Heart right ventricle (tissue), 16 donors: ENCODE data around the gene GSTK1. TPM values are rescaled to one million over a fixed set of nuclear protein-coding genes. Genes with fewer than 3 reads are reported as not detected.

Source experiments
- ATAC-seq, 8 donors: fragments of 200-7000 bp; cut with Tn5 transposase; one replicate each; pipeline ENCODE4 v1.9.1; 2020; ENCODE audit warnings: mild to moderate bottlenecking in 8 of 8, moderate library complexity in 8 of 8, moderate number of reproducible peaks in 1 of 8
- DNase-seq, 2 donors: peaks; one replicate each; pipeline ENCODE4 v3.0.0-alpha.2; 2020
- H3K27ac ChIP-seq, 10 donors: fragments of 200-600 bp; sonication (generic) in 2 of 10; one replicate each; pipeline versions ENCODE4 v1.5.0 to v1.8.0; 2020 to 2022; ENCODE audit warnings: mild to moderate bottlenecking in 3 of 10
- H3K27me3 ChIP-seq, 7 donors: fragments of 200-600 bp; one replicate each; pipeline ENCODE4 v1.8.0; 2021 to 2022; ENCODE audit warnings: mild to moderate bottlenecking in 2 of 7
- H3K36me3 ChIP-seq, 9 donors: fragments of 200-600 bp; sonication (generic) in 1 of 9; one replicate each; pipeline versions ENCODE4 v1.5.0 to v1.8.0; 2020 to 2022; ENCODE audit warnings: mild to moderate bottlenecking in 2 of 9
- H3K4me1 ChIP-seq, 9 donors: fragments of 200-600 bp; sonication (generic) in 1 of 9; one replicate each; pipeline versions ENCODE4 v1.5.0 to v1.8.0; 2020 to 2022; ENCODE audit warnings: mild to moderate bottlenecking in 4 of 9
- H3K4me3 ChIP-seq, 10 donors: fragments of 200-600 bp; sonication (generic) in 2 of 10; one replicate each; pipeline versions ENCODE4 v1.5.0 to v1.8.0; 2020 to 2022; ENCODE audit warnings: mild to moderate bottlenecking in 7 of 10, moderate library complexity in 2 of 10
- H3K9me3 ChIP-seq, 11 donors: fragments of 200-600 bp in 10 of 11; sonication (generic) in 2 of 11; one replicate each; pipeline versions ENCODE4 v1.5.0 to v1.8.0; 2013 to 2022; ENCODE audit warnings: mild to moderate bottlenecking in 2 of 11, control low read depth in 1 of 11, moderate library complexity in 1 of 11
- WGBS, 2 donors: extraction: QIAGEN DNeasy Blood & Tissue Kit; methylation state at CpG; one replicate each; pipeline ENCODE4 v1.1.7; 2013; ENCODE audit warnings: inconsistent platforms in 1 of 2; 5-methylcytosine and 5-hydroxymethylcytosine counted together
- intact Hi-C, 10 donors: fragments of 100-400 bp; cut with DNase I; formaldehyde crosslinking; loops; one replicate each; pipeline versions ENCODE4 v1.11.1 to v1.14.2; 2022
- polyA plus RNA-seq, 2 donors: library from polyadenylated mRNA; stranded (reverse); fragments of 200-250 nt; gene quantifications; one replicate each; pipeline ENCODE4 v1.2.3, GENCODE V29; 2013
- total RNA-seq, 10 donors: library from RNA; stranded (reverse); fragmentation: NEBNext Ultra II Directional in 3 of 10; extraction: Animal tissue kit (Norgen Biotek cat#: 25700) in 3 of 10; gene quantifications; one replicate each; pipeline versions ENCODE4 v1.2.1 to v1.2.4, GENCODE V29; 2021 to 2023
- TF ChIP-seq, protein P1 (sequence below), 9 donors: fragments of 200-600 bp; sonication (generic) in 2 of 9; IDR thresholded peaks; one replicate each; pipeline versions ENCODE4 v1.5.0 to v1.8.0; 2021 to 2022; ENCODE audit warnings: antibody characterized with exemption in 9 of 9, mild to moderate bottlenecking in 5 of 9, moderate library complexity in 1 of 9
- donor health status: Arrhythmogenic right ventricular cardiomyopathy.
- donor health status: ischemic (EF 13 %, LVEDD 7.1; RV severe dilation, severe dysfunction).
- donor health status: healthy with polysubstance abuse.
- donor health status: DM: no; HTN: yes; CAD: no.
- donor health status: DM: no; HTN: no; CAD: no.
- donor health status: ischemic (EF 25% LVEDD 6.9; RV normal size, moderate dysfunction).
- donor health status: ischemic (EF 25% LVEDD 5.7; RV mildly dilated, moderate dysfunction).
- donor health status: healthy.
- donor health status: DM: yes; HTN: yes; CAD: no.
- donor health status: Ischemic cardiomyopathy.
- donor health status: ischemic (EF 35%, LVEDD 5.7; RV mildly dilated, moderate dysfunction).
- donor health status: nonischemic (EF 11% LVEDD 7.7; RV severe dilation, severe dysfunction).
- donor health status: DM: yes; HTN: yes; CAD: no.
- donor health status: PGD.
- donor health status: ischemic (EF 29% LVEDD 5.4; RV normal size, mild dysfunction).
- donor health status: nonischemic (EF 23%, LVEDD 6.1; RV moderate dilation, normal function).

Gene GSTK1
- total and polyA plus RNA-seq, 12 donors, result 136 to 317 (median 269) TPM

GRCh38 chr7:143229054-143229790 is 34.0 kb upstream of the GSTK1 start:
- peaks cover 0 to 10% (median 0%) of the 10 kb centered on the region in 11 donors for H3K9me3 ChIP-seq
- peak in 5 of 8 donors; percentile 42 to 61 (median 52) for ATAC-seq
- peak in 1 of 2 donors; percentile 39 for DNase-seq
- intact Hi-C loops, result no loop called here
- 38 to 39% methylated on average over 9 of the region's 9 CpGs for WGBS, 2 donors
- no peaks in the 10 kb centered on the region for H3K36me3 ChIP-seq
- H3K27ac ChIP-seq, result peak overlapping the region in 5 of 10 donors; percentile 16 to 55 (median 33)
- H3K4me3 ChIP-seq, result no peak overlapping the region
- TF ChIP-seq, protein P1, sequence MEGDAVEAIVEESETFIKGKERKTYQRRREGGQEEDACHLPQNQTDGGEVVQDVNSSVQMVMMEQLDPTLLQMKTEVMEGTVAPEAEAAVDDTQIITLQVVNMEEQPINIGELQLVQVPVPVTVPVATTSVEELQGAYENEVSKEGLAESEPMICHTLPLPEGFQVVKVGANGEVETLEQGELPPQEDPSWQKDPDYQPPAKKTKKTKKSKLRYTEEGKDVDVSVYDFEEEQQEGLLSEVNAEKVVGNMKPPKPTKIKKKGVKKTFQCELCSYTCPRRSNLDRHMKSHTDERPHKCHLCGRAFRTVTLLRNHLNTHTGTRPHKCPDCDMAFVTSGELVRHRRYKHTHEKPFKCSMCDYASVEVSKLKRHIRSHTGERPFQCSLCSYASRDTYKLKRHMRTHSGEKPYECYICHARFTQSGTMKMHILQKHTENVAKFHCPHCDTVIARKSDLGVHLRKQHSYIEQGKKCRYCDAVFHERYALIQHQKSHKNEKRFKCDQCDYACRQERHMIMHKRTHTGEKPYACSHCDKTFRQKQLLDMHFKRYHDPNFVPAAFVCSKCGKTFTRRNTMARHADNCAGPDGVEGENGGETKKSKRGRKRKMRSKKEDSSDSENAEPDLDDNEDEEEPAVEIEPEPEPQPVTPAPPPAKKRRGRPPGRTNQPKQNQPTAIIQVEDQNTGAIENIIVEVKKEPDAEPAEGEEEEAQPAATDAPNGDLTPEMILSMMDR (IDR thresholded peaks at IDR 0.05), result no peak
- H3K4me1 ChIP-seq, result peaks cover 0 to 11% (median 0%) of the 10 kb centered on the region in 9 donors
- H3K27me3 ChIP-seq, result no peaks in the 10 kb centered on the region

DNA sequence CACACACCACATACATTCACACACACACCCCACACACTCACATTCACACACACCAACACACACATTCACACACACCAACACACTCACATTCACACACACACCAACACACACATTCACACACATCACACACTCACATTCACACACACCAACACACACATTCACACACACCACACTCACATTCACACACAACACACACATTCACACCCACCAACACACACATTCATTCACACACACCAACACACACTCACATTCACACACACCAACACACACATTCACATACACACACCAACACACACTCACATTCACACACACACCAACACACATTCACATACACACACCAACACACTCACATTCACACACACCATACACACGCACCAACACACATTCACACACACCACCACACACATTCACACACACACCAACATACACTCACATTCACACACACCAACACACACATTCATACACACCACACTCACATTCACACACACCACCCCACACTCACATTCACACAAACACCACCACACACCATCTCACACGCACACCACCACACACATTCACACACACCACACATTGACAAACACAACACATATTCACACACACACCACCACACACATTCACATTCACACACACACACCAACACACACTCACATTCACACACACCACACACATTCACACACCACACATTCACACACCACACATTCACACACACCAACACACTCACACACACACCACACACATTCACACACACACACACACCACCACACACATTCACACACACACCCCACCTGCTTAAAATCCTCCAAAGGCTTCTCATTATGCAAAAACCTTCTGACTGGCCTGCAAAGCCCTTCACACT is 32.4 kb upstream of the GSTK1 start:
- H3K9me3 ChIP-seq, result peaks cover 0 to 21% (median 2%) of the 10 kb centered on the region in 11 donors
- TF ChIP-seq, protein P1 (IDR thresholded peaks at IDR 0.05), result no peak
- ATAC-seq (peak in 1 of 8 donors; percentile 17), DNase-seq (no peak)
- H3K27ac ChIP-seq, result no peak overlapping the region
- no peaks in the 10 kb centered on the region for H3K36me3 ChIP-seq
- H3K27me3 ChIP-seq, result no peaks in the 10 kb centered on the region
- intact Hi-C loops, result no loop called here
- WGBS, 2 donors, result 98 to 99% methylated on average over 2 of the region's 2 CpGs
- peaks cover 0 to 16% (median 0%) of the 10 kb centered on the region in 9 donors for H3K4me1 ChIP-seq
- H3K4me3 ChIP-seq, result no peak overlapping the region

DNA sequence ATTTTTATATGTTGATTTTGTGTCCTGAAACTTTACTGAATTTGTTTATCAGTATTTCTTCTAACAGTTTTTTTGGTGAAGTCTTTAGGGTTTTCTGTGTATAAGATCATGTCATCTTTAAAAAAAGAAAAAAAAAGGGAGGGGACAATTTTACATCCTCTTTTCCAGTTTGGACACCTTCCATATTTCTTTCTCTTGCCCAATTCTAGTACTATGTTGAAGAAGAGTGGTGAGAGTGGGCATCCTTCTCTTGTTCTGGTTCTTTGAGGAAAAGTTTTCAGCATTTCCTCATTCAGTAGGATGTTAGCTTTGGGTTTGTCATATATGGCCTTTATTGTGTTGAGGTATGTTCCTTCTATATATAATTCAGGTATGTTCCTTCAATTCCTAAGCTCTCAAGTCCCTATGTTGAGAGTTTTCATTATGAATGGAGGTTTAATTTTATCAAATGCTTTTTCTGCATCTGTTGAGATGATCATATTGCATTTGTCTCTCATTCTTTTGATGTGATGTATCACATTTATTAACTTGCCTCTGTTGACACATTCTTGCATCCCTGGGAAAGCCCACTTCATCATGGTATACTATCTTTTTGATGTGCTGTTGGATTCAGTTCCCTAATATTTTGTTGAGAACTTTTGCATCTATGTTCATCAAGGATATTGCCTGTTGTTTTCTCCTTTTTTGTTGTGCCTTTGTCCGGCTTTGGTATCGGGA is 29.3 kb upstream of the GSTK1 start:
- DNase-seq (no peak), ATAC-seq (no peak)
- Histone ChIP-seq H3K4me3 (no peak overlapping the region), H3K9me3 (peaks cover 0 to 38% (median 15%) of the 10 kb centered on the region in 11 donors), H3K36me3 (no peaks in the 10 kb centered on the region), H3K27ac (no peak overlapping the region), H3K27me3 (no peaks in the 10 kb centered on the region), H3K4me1 (peaks cover 0 to 12% (median 0%) of the 10 kb centered on the region in 9 donors)
- TF ChIP-seq, protein P1 (IDR thresholded peaks at IDR 0.05), result no peak
- intact Hi-C loops, result no loop called here
- WGBS, 2 donors, result 96 to 97% methylated on average over 2 of the region's 2 CpGs

- H3K9me3 ChIP-seq, result peaks cover 0 to 38% (median 15%) of the 10 kb centered on the region in 11 donors
- ATAC-seq (no peak), DNase-seq (no peak)
- H3K36me3 ChIP-seq, result no peaks in the 10 kb centered on the region
- 83 to 84% methylated on average over 3 of the region's 3 CpGs for WGBS, 2 donors
- TF ChIP-seq, protein P1 (IDR thresholded peaks at IDR 0.05), result no peak
- no peaks in the 10 kb centered on the region for H3K27me3 ChIP-seq
- H3K4me1 ChIP-seq, result peaks cover 0 to 15% (median 0%) of the 10 kb centered on the region in 9 donors
- peak overlapping the region in 1 of 10 donors; percentile 17 for H3K27ac ChIP-seq
- intact Hi-C loops, result no loop called here
- H3K4me3 ChIP-seq, result no peak overlapping the region
Observed at GRCh38 chr7:143234533-143234875, 28.7 kb upstream of the GSTK1 start.
